Gastrocnemius medialis (tissue), 4 donors: ENCODE measurements around the gene ZEB2. TPM values are rescaled to one million over a fixed set of nuclear protein-coding genes. Genes with fewer than 3 reads are reported as not detected.

ENCODE experiments used
- ATAC-seq, 2 donors: fragments of 150-250 bp; one replicate each; pipeline ENCODE4 v1.9.1; 2016
- DNase-seq, 2 donors: peaks; one replicate each; pipeline ENCODE4 v3.0.0-alpha.2; 2019
- H3K27ac ChIP-seq, 4 donors: fragments of 200-600 bp; sonication (generic); 1 replicate in 1 of 4; 2 replicates in 3 of 4; pipeline ENCODE4 v1.5.1; 2016 to 2018; ENCODE audit warnings: mild to moderate bottlenecking in 2 of 4, moderate library complexity in 1 of 4
- H3K27me3 ChIP-seq, 3 donors: fragments of 200-600 bp; sonication (generic) in 2 of 3; 1 replicate in 1 of 3; 2 replicates in 2 of 3; pipeline versions ENCODE4 v1.5.1 to v1.6.0; 2016 to 2019; ENCODE audit warnings: mild to moderate bottlenecking in 1 of 3, moderate library complexity in 1 of 3
- H3K36me3 ChIP-seq, 2 donors: fragments of 200-600 bp; sonication (generic) in 1 of 2; one replicate each; pipeline ENCODE4 v1.5.1; 2017 to 2018
- H3K4me1 ChIP-seq, 2 donors: fragments of 200-600 bp; sonication (generic) in 1 of 2; one replicate each; pipeline ENCODE4 v1.5.1; 2016 to 2017; ENCODE audit warnings: mild to moderate bottlenecking in 2 of 2
- H3K4me3 ChIP-seq, 4 donors: fragments of 200-600 bp; sonication (generic) in 3 of 4; 1 replicate in 1 of 4; 2 replicates in 3 of 4; pipeline ENCODE4 v1.5.1; 2016 to 2019; ENCODE audit warnings: mild to moderate bottlenecking in 2 of 4
- H3K9me3 ChIP-seq, 3 donors: fragments of 200-600 bp; sonication (generic) in 2 of 3; 1 replicate in 1 of 3; 2 replicates in 2 of 3; pipeline ENCODE4 v1.5.1; 2016 to 2019
- POLR2A ChIP-seq, 2 donors: fragments of 450-650 bp; IDR thresholded peaks; one replicate each; pipeline ENCODE4 v1.6.1; 2017; ENCODE audit warnings: antibody characterized with exemption in 2 of 2, mild to moderate bottlenecking in 2 of 2, moderate library complexity in 2 of 2
- in situ Hi-C, 4 donors: fragments of 200-750 bp; cut with MboI; loops; one replicate each; pipeline versions ENCODE4 v1.15.0 to v1.8.0; 2017; ENCODE audit warnings: low sequenced_read_pairs in 4 of 4
- intact Hi-C: fragments of 100-400 bp; cut with DNase I; formaldehyde crosslinking; loops from one replicate; pipeline ENCODE4 v1.15.1; 2023; ENCODE audit warnings: low total_unique reads
- total RNA-seq, 4 donors: library from RNA; depleted of rRNA; stranded (reverse); fragments of >200 nt; gene quantifications; one replicate each; pipeline versions ENCODE4 v1.1.0 to v1.2.3, GENCODE V29; 2016
- TF ChIP-seq, protein P1 (sequence below), 5 experiments: fragments of 450-650 bp in 3 of 5; fragments of 200-600 bp in 2 of 5; sonication (generic) in 2 of 5; IDR thresholded peaks in 4 of 5; conservative IDR thresholded peaks in 1 of 5; 1 replicate in 4 of 5; 2 replicates in 1 of 5; pipeline ENCODE4 v1.5.1; 2016 to 2019; ENCODE audit warnings: antibody characterized with exemption in 5 of 5, mild to moderate bottlenecking in 3 of 5, moderate library complexity in 3 of 5

Gene ZEB2
- total RNA-seq, 4 donors from 2014 or later, result 21.2 to 27.6 (median 22.9) TPM

DNA sequence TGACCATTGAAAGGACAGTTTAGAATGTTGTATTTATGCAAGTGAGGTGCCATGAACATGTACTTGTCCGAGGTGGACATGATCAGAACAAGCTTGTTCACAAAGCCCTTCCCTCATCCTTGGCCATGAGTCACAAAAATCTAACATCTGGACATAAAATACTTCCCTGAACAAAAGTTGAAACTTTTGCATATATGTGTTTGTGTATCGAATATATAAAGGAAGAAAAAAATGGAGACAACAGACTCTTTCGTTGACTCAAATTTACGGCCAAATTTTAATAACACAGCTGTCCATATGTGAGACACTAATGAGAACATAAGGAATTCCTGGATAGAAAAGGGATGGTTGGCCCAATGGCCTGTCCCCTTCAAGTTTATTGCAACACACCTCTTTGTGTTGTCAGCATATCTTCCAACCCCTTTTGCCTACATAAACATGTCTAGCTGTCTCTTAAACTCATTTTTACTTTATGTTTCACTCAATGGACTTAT, 19.4 kb upstream of the ZEB2 start:
- no peaks in the 10 kb centered on the region for H3K9me3 ChIP-seq
- ATAC-seq (no peak), DNase-seq (no peak)
- no peak overlapping the region for H3K27ac ChIP-seq
- in situ Hi-C loops (loop anchor here in 1 of 4 donors (25.0 kb wide), 1 partner anchor 648 kb away; no protein-coding TSS in a partner anchor), intact Hi-C loops (no loop called here)
- H3K36me3 ChIP-seq, result no peaks in the 10 kb centered on the region
- H3K4me1 ChIP-seq, result no peaks in the 10 kb centered on the region
- TF ChIP-seq, protein P1, sequence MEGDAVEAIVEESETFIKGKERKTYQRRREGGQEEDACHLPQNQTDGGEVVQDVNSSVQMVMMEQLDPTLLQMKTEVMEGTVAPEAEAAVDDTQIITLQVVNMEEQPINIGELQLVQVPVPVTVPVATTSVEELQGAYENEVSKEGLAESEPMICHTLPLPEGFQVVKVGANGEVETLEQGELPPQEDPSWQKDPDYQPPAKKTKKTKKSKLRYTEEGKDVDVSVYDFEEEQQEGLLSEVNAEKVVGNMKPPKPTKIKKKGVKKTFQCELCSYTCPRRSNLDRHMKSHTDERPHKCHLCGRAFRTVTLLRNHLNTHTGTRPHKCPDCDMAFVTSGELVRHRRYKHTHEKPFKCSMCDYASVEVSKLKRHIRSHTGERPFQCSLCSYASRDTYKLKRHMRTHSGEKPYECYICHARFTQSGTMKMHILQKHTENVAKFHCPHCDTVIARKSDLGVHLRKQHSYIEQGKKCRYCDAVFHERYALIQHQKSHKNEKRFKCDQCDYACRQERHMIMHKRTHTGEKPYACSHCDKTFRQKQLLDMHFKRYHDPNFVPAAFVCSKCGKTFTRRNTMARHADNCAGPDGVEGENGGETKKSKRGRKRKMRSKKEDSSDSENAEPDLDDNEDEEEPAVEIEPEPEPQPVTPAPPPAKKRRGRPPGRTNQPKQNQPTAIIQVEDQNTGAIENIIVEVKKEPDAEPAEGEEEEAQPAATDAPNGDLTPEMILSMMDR (IDR thresholded peaks at IDR 0.05 in 4 of 5, conservative IDR thresholded peaks at IDR 0.05 in 1 of 5), result no peak
- TF ChIP-seq POLR2A (IDR thresholded peaks at IDR 0.05), result no peak
- H3K27me3 ChIP-seq, result no peaks in the 10 kb centered on the region
- H3K4me3 ChIP-seq, result no peak overlapping the region

DNA sequence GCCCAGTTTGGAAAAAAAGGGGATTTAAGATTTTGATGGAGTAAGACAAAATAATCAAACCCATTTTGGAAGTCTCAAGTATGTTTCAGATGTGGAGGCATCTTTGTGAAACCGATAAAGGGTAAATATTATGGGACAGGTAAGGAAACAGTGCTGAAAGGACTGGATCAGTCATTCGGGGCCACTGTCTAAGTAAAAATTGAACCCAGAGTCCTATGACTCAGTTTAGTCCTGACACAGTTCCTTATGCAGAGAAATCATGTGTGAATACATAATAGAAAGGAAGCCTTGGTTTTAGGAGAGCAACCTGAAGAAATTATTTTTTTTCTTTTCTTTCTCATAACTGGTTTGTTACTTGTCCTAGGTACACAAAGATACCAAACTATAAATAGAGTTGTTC, 15.4 kb upstream of the ZEB2 start:
- in situ Hi-C loops (loop anchor here in 1 of 4 donors (25.0 kb wide), 1 partner anchor 652 kb away; no protein-coding TSS in a partner anchor), intact Hi-C loops (no loop called here)
- H3K27me3 ChIP-seq, result no peaks in the 10 kb centered on the region
- no peaks in the 10 kb centered on the region for H3K36me3 ChIP-seq
- DNase-seq (no peak), ATAC-seq (no peak)
- H3K27ac ChIP-seq, result no peak overlapping the region
- no peak overlapping the region for H3K4me3 ChIP-seq
- no peaks in the 10 kb centered on the region for H3K4me1 ChIP-seq
- TF ChIP-seq, protein P1 (IDR thresholded peaks at IDR 0.05 in 4 of 5, conservative IDR thresholded peaks at IDR 0.05 in 1 of 5), result no peak
- TF ChIP-seq POLR2A (IDR thresholded peaks at IDR 0.05), result no peak
- H3K9me3 ChIP-seq, result no peaks in the 10 kb centered on the region

DNA sequence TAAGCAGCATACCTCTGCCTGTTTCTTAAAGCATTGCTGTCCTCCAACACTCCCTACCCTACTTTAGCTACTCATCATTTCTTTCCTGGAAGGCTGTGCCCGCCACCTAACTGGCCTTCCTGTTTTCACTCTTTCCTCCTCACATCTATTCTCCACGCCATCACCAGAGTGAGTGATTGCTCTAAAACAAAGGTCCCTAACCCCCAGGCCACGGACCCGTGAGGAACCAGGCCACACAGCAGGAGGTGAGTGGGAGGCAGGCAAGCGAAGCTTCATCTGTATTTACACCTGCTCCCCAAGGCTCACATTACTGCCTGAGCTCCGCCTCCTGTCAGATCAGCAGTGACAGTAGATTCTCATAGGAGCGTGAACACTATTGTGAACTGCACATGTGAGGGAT, 13.3 kb upstream of the ZEB2 start:
- no peak overlapping the region for H3K4me3 ChIP-seq
- in situ Hi-C loops, result loop anchor here in 1 of 4 donors (25.0 kb wide), 1 partner anchor 654 kb away; no protein-coding TSS in a partner anchor
- intact Hi-C loops, result no loop called here
- TF ChIP-seq, protein P1 (IDR thresholded peaks at IDR 0.05 in 4 of 5, conservative IDR thresholded peaks at IDR 0.05 in 1 of 5), result no peak
- no peak for TF ChIP-seq POLR2A (IDR thresholded peaks at IDR 0.05)
- no peaks in the 10 kb centered on the region for H3K27me3 ChIP-seq
- no peak for ATAC-seq
- no peak for DNase-seq
- H3K4me1 ChIP-seq, result no peaks in the 10 kb centered on the region
- H3K27ac ChIP-seq, result no peak overlapping the region
- H3K36me3 ChIP-seq, result no peaks in the 10 kb centered on the region
- H3K9me3 ChIP-seq, result no peaks in the 10 kb centered on the region

DNA sequence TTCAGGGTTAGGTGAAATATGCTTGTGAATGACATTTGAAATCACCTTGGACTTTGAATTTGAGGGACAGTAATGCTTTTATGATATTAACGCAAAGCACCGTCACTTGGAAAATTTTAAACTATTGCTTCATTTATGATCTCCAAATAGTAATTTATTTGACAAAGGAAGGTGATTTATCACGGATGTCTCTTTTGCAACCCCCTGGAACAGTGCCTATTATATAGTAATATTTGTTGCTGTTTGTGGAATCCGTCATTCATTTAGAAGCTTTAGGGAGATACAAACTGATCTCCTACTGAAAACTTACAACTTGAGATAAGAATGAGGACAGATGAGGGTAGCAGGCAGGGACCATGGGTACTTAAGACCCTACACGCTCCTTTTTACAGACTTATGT, 10.7 kb upstream of the ZEB2 start:
- intact Hi-C loops, result no loop called here
- no peak for ATAC-seq
- no peaks in the 10 kb centered on the region for H3K4me1 ChIP-seq

More for the DNA sequence above, 10.7 kb upstream of the ZEB2 start:
- H3K36me3 ChIP-seq, result no peaks in the 10 kb centered on the region
- no peak for TF ChIP-seq POLR2A (IDR thresholded peaks at IDR 0.05)
- TF ChIP-seq, protein P1 (IDR thresholded peaks at IDR 0.05 in 4 of 5, conservative IDR thresholded peaks at IDR 0.05 in 1 of 5), result no peak
- H3K27me3 ChIP-seq, result peaks cover 0 to under 1% (median 0%) of the 10 kb centered on the region in 3 donors
- in situ Hi-C loops, result loop anchor here in 1 of 4 donors (25.0 kb wide), 1 partner anchor 657 kb away; no protein-coding TSS in a partner anchor
- no peak for DNase-seq
- no peaks in the 10 kb centered on the region for H3K9me3 ChIP-seq
- H3K27ac ChIP-seq, result no peak overlapping the region
- H3K4me3 ChIP-seq, result no peak overlapping the region
